ENCODE data around the gene SLC2A13. TPM values are rescaled to one million over a fixed set of nuclear protein-coding genes. Genes with fewer than 3 reads are reported as not detected.

Gene SLC2A13
- total RNA-seq, 6 experiments from 2014 or later: 5.2 to 11.7 (median 8.7) TPM

DNA sequence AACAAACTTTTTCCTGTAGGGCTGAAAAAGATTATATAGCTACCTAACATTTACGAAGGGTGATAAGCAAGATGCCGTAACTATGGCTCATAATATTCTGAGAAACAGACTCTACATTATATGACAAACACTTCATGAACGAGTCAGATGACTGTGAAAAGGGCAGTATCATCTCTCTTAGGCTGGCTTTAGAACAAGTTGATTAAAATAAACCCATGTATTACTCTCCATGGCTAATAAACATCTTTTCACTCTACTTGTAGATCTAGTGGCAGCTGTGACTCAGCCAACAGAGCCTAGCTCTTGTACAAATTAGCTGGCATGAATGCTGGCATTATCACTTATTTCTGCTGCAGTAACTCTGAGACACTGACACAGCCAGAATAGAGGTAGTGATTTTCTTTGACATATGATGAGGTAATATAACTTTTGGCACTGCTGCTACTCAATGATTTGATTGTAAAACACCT, 47.1 kb downstream of the SLC2A13 start:
- Histone ChIP-seq H3K27me3 (no peaks in the 10 kb centered on the region), H3K4me3 (no peak overlapping the region), H3K36me3 (no peaks in the 10 kb centered on the region), H3K27ac (no peak overlapping the region), H3K9me3 (no peaks in the 10 kb centered on the region), H3K4me1 (peaks cover 0 to 8% (median 0%) of the 10 kb centered on the region in 4 donors)
- intact Hi-C loops (cut with DNase I): no loop called here
- DNase-seq: no peak
- ATAC-seq: no peak
- no peak for TF ChIP-seq POLR2A (IDR thresholded peaks at IDR 0.05)
- TF ChIP-seq, protein P1, sequence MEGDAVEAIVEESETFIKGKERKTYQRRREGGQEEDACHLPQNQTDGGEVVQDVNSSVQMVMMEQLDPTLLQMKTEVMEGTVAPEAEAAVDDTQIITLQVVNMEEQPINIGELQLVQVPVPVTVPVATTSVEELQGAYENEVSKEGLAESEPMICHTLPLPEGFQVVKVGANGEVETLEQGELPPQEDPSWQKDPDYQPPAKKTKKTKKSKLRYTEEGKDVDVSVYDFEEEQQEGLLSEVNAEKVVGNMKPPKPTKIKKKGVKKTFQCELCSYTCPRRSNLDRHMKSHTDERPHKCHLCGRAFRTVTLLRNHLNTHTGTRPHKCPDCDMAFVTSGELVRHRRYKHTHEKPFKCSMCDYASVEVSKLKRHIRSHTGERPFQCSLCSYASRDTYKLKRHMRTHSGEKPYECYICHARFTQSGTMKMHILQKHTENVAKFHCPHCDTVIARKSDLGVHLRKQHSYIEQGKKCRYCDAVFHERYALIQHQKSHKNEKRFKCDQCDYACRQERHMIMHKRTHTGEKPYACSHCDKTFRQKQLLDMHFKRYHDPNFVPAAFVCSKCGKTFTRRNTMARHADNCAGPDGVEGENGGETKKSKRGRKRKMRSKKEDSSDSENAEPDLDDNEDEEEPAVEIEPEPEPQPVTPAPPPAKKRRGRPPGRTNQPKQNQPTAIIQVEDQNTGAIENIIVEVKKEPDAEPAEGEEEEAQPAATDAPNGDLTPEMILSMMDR (IDR thresholded peaks at IDR 0.05): no peak
- 86% methylated on average over 3 of the region's 3 CpGs for WGBS (ENCODE audit: insufficient coverage, low coverage, low lambda C conversion rate, missing lambda C conversion rate)

DNA sequence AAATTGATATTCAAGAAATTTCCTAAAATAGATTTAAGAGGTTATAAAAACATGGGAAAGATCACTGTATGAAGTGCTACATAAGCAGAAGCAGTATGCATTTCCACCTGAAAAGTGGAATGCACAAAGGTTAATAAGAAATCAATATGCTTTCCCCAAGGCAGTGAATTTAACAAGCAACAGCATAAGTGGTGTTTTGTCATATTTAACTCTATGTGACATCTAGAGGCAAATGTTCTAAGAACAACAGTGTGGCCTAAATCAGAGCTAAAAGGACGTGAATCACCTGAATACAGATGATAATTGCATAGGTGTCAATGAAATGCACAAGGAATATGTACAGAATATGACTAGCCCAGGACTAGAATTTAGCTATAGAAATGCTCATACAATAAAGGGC, 49.5 kb downstream of the SLC2A13 start:
- no peaks in the 10 kb centered on the region for H3K9me3 ChIP-seq
- H3K36me3 ChIP-seq: no peaks in the 10 kb centered on the region
- TF ChIP-seq, protein P1 (IDR thresholded peaks at IDR 0.05): no peak
- no peak for TF ChIP-seq POLR2A (IDR thresholded peaks at IDR 0.05)
- 45% methylated on average over 1 of the region's 1 CpG for WGBS (ENCODE audit: insufficient coverage, low coverage, low lambda C conversion rate, missing lambda C conversion rate)
- ATAC-seq (peak in 2 of 4 donors; percentile 27 to 28), DNase-seq (no peak)
- H3K4me3 ChIP-seq: no peak overlapping the region
- H3K27me3 ChIP-seq: no peaks in the 10 kb centered on the region
- no peak overlapping the region for H3K27ac ChIP-seq
- peaks cover 0 to 8% (median 0%) of the 10 kb centered on the region in 4 donors for H3K4me1 ChIP-seq
- intact Hi-C loops (cut with DNase I): no loop called here

DNA sequence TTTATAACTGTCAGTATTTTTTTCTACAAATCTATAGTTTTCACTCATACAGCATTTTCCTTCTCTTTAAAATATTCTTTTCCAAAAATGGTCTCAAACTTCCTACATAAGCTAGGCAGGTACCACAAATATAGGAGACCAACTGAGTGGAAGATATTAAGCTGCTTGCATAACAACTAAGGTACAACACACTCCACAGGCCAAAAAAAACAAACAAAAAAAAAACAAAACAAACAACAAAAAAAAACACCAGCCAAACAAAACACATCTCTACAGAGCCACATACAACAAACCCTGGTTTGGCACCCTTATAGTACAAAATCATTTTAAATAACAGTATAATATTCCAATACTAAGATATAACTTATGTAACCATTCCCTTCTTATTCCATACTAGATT, 50.1 kb downstream of the SLC2A13 start:
- ATAC-seq (peak in 1 of 4 donors; percentile 54), DNase-seq (no peak)
- H3K4me3 ChIP-seq: no peak overlapping the region
- no peaks in the 10 kb centered on the region for H3K9me3 ChIP-seq
- intact Hi-C loops (cut with DNase I): no loop called here
- peaks cover 0 to 8% (median 0%) of the 10 kb centered on the region in 4 donors for H3K4me1 ChIP-seq
- no peaks in the 10 kb centered on the region for H3K27me3 ChIP-seq
- no peak overlapping the region for H3K27ac ChIP-seq
- TF ChIP-seq POLR2A (IDR thresholded peaks at IDR 0.05): no peak
- TF ChIP-seq, protein P1 (IDR thresholded peaks at IDR 0.05): no peak
- H3K36me3 ChIP-seq: no peaks in the 10 kb centered on the region

DNA sequence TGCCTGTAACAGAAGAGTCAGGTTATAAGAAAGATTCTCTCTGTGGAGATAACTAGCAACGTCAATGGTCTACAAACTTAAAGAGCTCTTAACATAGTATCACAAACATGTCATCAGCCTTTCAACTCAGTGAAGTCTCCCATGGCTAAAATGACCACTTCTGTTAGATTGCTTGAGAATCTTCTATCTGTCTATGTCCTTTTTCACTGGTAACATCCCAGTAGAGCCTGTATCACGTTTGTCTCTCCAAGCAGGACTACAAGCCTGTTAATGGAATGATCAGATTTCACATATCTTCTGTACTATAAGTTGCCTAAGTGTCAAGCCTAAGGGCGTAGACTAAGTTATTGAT, 50.7 kb downstream of the SLC2A13 start:
- ATAC-seq (no peak), DNase-seq (no peak)
- Histone ChIP-seq H3K36me3 (no peaks in the 10 kb centered on the region), H3K4me1 (peaks cover 0 to 8% (median 0%) of the 10 kb centered on the region in 4 donors), H3K27me3 (no peaks in the 10 kb centered on the region), H3K9me3 (no peaks in the 10 kb centered on the region), H3K27ac (no peak overlapping the region), H3K4me3 (no peak overlapping the region)
- WGBS (ENCODE audit: insufficient coverage, low coverage, low lambda C conversion rate, missing lambda C conversion rate): 78% methylated on average over 3 of the region's 3 CpGs
- intact Hi-C loops (cut with DNase I): no loop called here
- no peak for TF ChIP-seq POLR2A (IDR thresholded peaks at IDR 0.05)
- TF ChIP-seq, protein P1 (IDR thresholded peaks at IDR 0.05): no peak
